Heart left ventricle (tissue), 16 donors: ENCODE data around the gene CCDC60. TPM values are rescaled to one million over a fixed set of nuclear protein-coding genes. Genes with fewer than 3 reads are reported as not detected.

Experiments
- ATAC-seq, 4 donors: fragments of 200-7000 bp; cut with Tn5 transposase; one replicate each; pipeline ENCODE4 v1.9.1; 2020 to 2022; ENCODE audit warnings: moderate library complexity in 4 of 4, mild to moderate bottlenecking in 3 of 4, moderate number of reproducible peaks in 1 of 4
- DNase-seq, 5 donors: peaks; one replicate each; pipeline ENCODE4 v3.0.0-alpha.2; 2020
- H3K27ac ChIP-seq, 12 donors: fragments of 200-600 bp; sonication (generic) in 4 of 12; one replicate each; pipeline versions ENCODE4 v1.5.0 to v1.8.0; 2016 to 2022; ENCODE audit warnings: mild to moderate bottlenecking in 2 of 12
- H3K27me3 ChIP-seq, 9 donors: fragments of 200-600 bp; sonication (generic) in 2 of 9; one replicate each; pipeline versions ENCODE4 v1.5.1 to v1.8.0; 2016 to 2022; ENCODE audit warnings: mild to moderate bottlenecking in 3 of 9
- H3K36me3 ChIP-seq, 9 donors: fragments of 200-600 bp; sonication (generic) in 2 of 9; one replicate each; pipeline versions ENCODE4 v1.5.0 to v1.8.0; 2018 to 2022; ENCODE audit warnings: mild to moderate bottlenecking in 2 of 9
- H3K4me1 ChIP-seq, 12 donors: fragments of 200-600 bp; sonication (generic) in 4 of 12; one replicate each; pipeline versions ENCODE4 v1.5.0 to v1.8.0; 2016 to 2022; ENCODE audit warnings: mild to moderate bottlenecking in 3 of 12
- H3K4me3 ChIP-seq, 12 donors: fragments of 200-600 bp; sonication (generic) in 4 of 12; one replicate each; pipeline versions ENCODE4 v1.5.0 to v1.8.0; 2017 to 2022; ENCODE audit warnings: mild to moderate bottlenecking in 9 of 12, moderate library complexity in 4 of 12
- H3K9me3 ChIP-seq, 12 donors: fragments of 200-600 bp; sonication (generic) in 4 of 12; one replicate each; pipeline versions ENCODE4 v1.5.0 to v1.8.0; 2016 to 2022; ENCODE audit warnings: mild to moderate bottlenecking in 1 of 12
- CTCF ChIP-seq, 12 donors: fragments of 200-600 bp; sonication (generic) in 4 of 12; IDR thresholded peaks; one replicate each; pipeline versions ENCODE4 v1.5.0 to v1.8.0; 2018 to 2022; ENCODE audit warnings: antibody characterized with exemption in 12 of 12, mild to moderate bottlenecking in 5 of 12
- POLR2A ChIP-seq, 2 donors: fragments of 450-650 bp; IDR thresholded peaks; one replicate each; pipeline ENCODE4 v1.6.1; 2017; ENCODE audit warnings: antibody characterized with exemption in 2 of 2, mild to moderate bottlenecking in 2 of 2, moderate library complexity in 2 of 2
- WGBS, 4 donors: extraction: QIAGEN DNeasy Blood & Tissue Kit in 2 of 4; methylation state at CpG; one replicate each; pipeline versions ENCODE4 v1.1.5 to v1.1.7; 2013 to 2018; 5-methylcytosine and 5-hydroxymethylcytosine counted together
- intact Hi-C, 10 donors: fragments of 100-400 bp; cut with DNase I; formaldehyde crosslinking; loops; one replicate each; pipeline versions ENCODE4 v1.11.1 to v1.14.2; 2022
- polyA plus RNA-seq, 2 donors: library from polyadenylated mRNA; stranded (reverse); fragments of 200-250 nt; gene quantifications; one replicate each; pipeline ENCODE4 v1.2.3, GENCODE V29; 2013
- total RNA-seq, 9 donors: library from RNA; depleted of rRNA in 2 of 9; stranded (reverse); fragments of >200 nt in 2 of 9; fragmentation: NEBNext Ultra II Directional in 3 of 9; extraction: Animal tissue kit (Norgen Biotek cat#: 25700) in 3 of 9; gene quantifications; one replicate each; pipeline versions ENCODE4 v1.1.0 to v1.2.4, GENCODE V29; 2016 to 2023
- donor health status: ischemic (EF 13 %, LVEDD 7.1; RV severe dilation, severe dysfunction).
- donor health status: healthy with polysubstance abuse.
- donor health status: DM: no; HTN: yes; CAD: no.
- donor health status: DM: no; HTN: no; CAD: no.
- donor health status: ischemic (EF 25% LVEDD 6.9; RV normal size, moderate dysfunction).
- donor health status: ischemic (EF 25% LVEDD 5.7; RV mildly dilated, moderate dysfunction).
- donor health status: healthy.
- donor health status: DM: yes; HTN: yes; CAD: no.
- donor health status: ischemic (EF 35%, LVEDD 5.7; RV mildly dilated, moderate dysfunction).
- donor health status: nonischemic (EF 11% LVEDD 7.7; RV severe dilation, severe dysfunction).
- donor health status: DM: yes; HTN: yes; CAD: no.
- donor health status: PGD.
- donor health status: ischemic (EF 29% LVEDD 5.4; RV normal size, mild dysfunction).
- donor health status: nonischemic (EF 23%, LVEDD 6.1; RV moderate dilation, normal function).

The CCDC60 gene
- total and polyA plus RNA-seq, 11 donors = not detected

- TF ChIP-seq CTCF (IDR thresholded peaks at IDR 0.05) (no peak), POLR2A (IDR thresholded peaks at IDR 0.05) (no peak)
- DNase-seq (no peak), ATAC-seq (no peak)
- peaks cover 0 to 5% (median 0%) of the 10 kb centered on the region in 9 donors for H3K27me3 ChIP-seq
- WGBS, 4 donors = 50 to 73% (median 72%) methylated on average over 5 of the region's 5 CpGs
- intact Hi-C loops = no loop called here
- H3K4me3 ChIP-seq = no peak overlapping the region
- peaks cover 0 to 12% (median 0%) of the 10 kb centered on the region in 12 donors for H3K4me1 ChIP-seq
- no peak overlapping the region for H3K27ac ChIP-seq
- no peaks in the 10 kb centered on the region for H3K9me3 ChIP-seq
- H3K36me3 ChIP-seq = no peaks in the 10 kb centered on the region
Measured at GRCh38 chr12:119294211-119294610, 40.3 kb upstream of the CCDC60 start.

GRCh38 chr12:119296535-119296934 lies 38.0 kb upstream of the CCDC60 start:
- ATAC-seq = peak in 1 of 4 donors; percentile 9
- H3K36me3 ChIP-seq = no peaks in the 10 kb centered on the region
- H3K4me3 ChIP-seq = no peak overlapping the region
- no peak for TF ChIP-seq CTCF (IDR thresholded peaks at IDR 0.05)
- TF ChIP-seq POLR2A (IDR thresholded peaks at IDR 0.05) = no peak
- no peak overlapping the region for H3K27ac ChIP-seq
- no peak for DNase-seq
- H3K27me3 ChIP-seq = peaks cover 0 to 5% (median 0%) of the 10 kb centered on the region in 9 donors
- H3K4me1 ChIP-seq = peaks cover 0 to 12% (median 0%) of the 10 kb centered on the region in 12 donors
- no peaks in the 10 kb centered on the region for H3K9me3 ChIP-seq
- intact Hi-C loops = no loop called here
- 28 to 36% (median 32%) methylated on average over 2 of the region's 2 CpGs for WGBS, 4 donors

- intact Hi-C loops = no loop called here
- ATAC-seq = no peak
- no peak for TF ChIP-seq CTCF (IDR thresholded peaks at IDR 0.05)
- TF ChIP-seq POLR2A (IDR thresholded peaks at IDR 0.05) = no peak
- H3K36me3 ChIP-seq = no peaks in the 10 kb centered on the region
- H3K27ac ChIP-seq = no peak overlapping the region
- no peak for DNase-seq
- no peak overlapping the region for H3K4me3 ChIP-seq
- H3K4me1 ChIP-seq = peaks cover 0 to 12% (median 0%) of the 10 kb centered on the region in 12 donors
- H3K27me3 ChIP-seq = peaks cover 0 to 5% (median 0%) of the 10 kb centered on the region in 9 donors
- H3K9me3 ChIP-seq = no peaks in the 10 kb centered on the region
Measured at GRCh38 chr12:119299130-119299529, 35.4 kb upstream of the CCDC60 start.

GRCh38 chr12:119301379-119301778 lies 33.1 kb upstream of the CCDC60 start:
- TF ChIP-seq CTCF (IDR thresholded peaks at IDR 0.05) = peak in 2 of 12 donors; percentile 8 to 9
- TF ChIP-seq POLR2A (IDR thresholded peaks at IDR 0.05) = no peak
- no peaks in the 10 kb centered on the region for H3K9me3 ChIP-seq
- ATAC-seq (peak in 1 of 4 donors; percentile 31), DNase-seq (no peak)
- intact Hi-C loops = no loop called here
- H3K27ac ChIP-seq = no peak overlapping the region
- no peaks in the 10 kb centered on the region for H3K36me3 ChIP-seq
- WGBS, 4 donors = 59 to 70% (median 67%) methylated on average over 9 of the region's 9 CpGs
- no peak overlapping the region for H3K4me3 ChIP-seq
- H3K27me3 ChIP-seq = no peaks in the 10 kb centered on the region
- peaks cover 0 to 12% (median 0%) of the 10 kb centered on the region in 12 donors for H3K4me1 ChIP-seq
